Mesenteric fat pad (tissue), 1 donor: ENCODE data around the gene TMIE. TPM values are rescaled to one million over a fixed set of nuclear protein-coding genes. Genes with fewer than 3 reads are reported as not detected.

Source experiments
- DNase-seq: peaks from one replicate; pipeline ENCODE4 v3.0.0-alpha.2; 2020; ENCODE audit warnings: low spot score
- total RNA-seq: library from RNA; stranded (reverse); fragmentation: NEBNext Ultra II Directional; extraction: Animal tissue kit (Norgen Biotek cat#: 25700); gene quantifications from one replicate; pipeline ENCODE4 v1.2.1, GENCODE V29; 2021
- donor health status: DM: yes; HTN: yes; CAD: no.

TMIE gene
- total RNA-seq, 1 donor from 2014 or later: 0.19 TPM

DNA sequence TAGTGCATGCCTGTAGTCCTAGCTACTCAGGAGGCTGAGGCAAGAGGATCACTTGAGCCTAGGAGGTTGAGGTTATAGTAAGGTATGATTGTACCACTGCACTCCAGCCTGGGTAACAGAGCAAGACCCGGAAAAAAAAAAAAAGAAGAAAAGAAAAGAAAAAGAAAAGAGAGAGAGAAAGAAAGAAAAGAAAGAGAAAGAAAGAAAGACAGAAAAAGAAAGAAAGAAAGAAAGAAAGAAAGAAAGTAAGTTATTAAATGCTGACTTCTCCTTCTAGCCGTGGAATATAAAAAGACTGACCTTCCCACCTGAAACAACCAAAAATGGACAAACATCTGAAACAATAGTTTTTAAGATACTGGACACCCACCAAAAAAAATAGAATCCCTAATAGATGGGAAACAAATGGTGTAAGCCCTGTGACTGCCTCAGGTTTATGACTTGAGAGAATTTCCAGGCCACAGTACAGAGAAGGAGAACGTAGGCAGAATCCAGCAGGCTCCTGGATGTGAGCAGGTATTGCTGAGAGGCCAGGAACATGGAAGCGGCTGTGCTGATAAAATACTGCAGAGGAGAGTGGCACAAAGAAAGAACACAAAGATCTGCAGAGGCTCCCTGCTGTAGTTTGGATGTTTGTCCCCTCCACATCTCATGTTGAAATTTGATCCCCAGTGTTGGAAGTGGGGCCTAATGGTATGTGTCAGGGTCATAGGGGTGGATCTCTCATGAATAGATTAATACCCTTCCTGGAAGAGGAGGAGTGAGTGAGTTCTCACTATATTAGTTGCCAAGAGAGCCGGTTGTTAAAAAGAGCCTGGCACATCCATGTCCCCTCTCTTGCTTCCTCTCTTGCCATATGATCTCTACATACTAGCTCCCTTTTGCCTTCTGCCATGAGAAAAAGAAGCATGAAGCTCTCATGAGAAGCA is 58.3 kb downstream of the TMIE start:
- no peak for DNase-seq

Other genes with a start within 250 kb of the TMIE start
- 4.3 TPM for gene LTF, start 236.5 kb upstream of the TMIE start, total RNA-seq
- gene RTP3, start 203.4 kb upstream of the TMIE start, total RNA-seq: not detected
- gene LRRC2, start 135.1 kb upstream of the TMIE start, total RNA-seq: 2.1 TPM
- not detected for gene FAM240A, start 88.9 kb upstream of the TMIE start, total RNA-seq
- gene ALS2CL, start 7.7 kb upstream of the TMIE start, total RNA-seq: 8.4 TPM
- not detected for gene PRSS50, start 16.5 kb downstream of the TMIE start, total RNA-seq
- 2.6 TPM for gene MYL3, start 162.1 kb downstream of the TMIE start, total RNA-seq
- gene PTH1R, start 176.3 kb downstream of the TMIE start, total RNA-seq: 16.3 TPM